OCI-LY1 (cell line): Measurements from ENCODE around the gene AMN.
A peak's percentile ranks its signal among the peaks of the same experiment; 100 is the strongest.

ENCODE experiments used
- H2AFZ ChIP-seq: fragments of 200-600 bp; sonication (generic), shearing (Covaris generic); 2 replicates; pipeline ENCODE4 v1.6.0; 2014; ENCODE audit warnings: antibody characterized with exemption, mild to moderate bottlenecking, low read length
- H3F3A ChIP-seq: fragments of 200-600 bp; sonication (generic), shearing (Covaris generic); 2 replicates; pipeline ENCODE4 v1.6.0; 2014; ENCODE audit warnings: mild to moderate bottlenecking, antibody characterized with exemption, low read length, moderate library complexity; ENCODE audit not compliant: insufficient read depth
- H3K27ac ChIP-seq: fragments of 200-600 bp; sonication (generic); 2 replicates; pipeline ENCODE4 v1.5.1; 2014; ENCODE audit warnings: low read length, mixed run types, mild to moderate bottlenecking, low read depth; ENCODE audit not compliant: poor library complexity, severe bottlenecking
- H3K27me3 ChIP-seq: fragments of 200-600 bp; sonication (generic); 2 replicates; pipeline ENCODE4 v1.6.0; 2014; ENCODE audit warnings: antibody characterized with exemption, mild to moderate bottlenecking, low read length, moderate library complexity; ENCODE audit not compliant: insufficient read depth
- H3K36me3 ChIP-seq: fragments of 200-600 bp; sonication (generic); 2 replicates; pipeline ENCODE4 v1.6.1; 2014; ENCODE audit warnings: mild to moderate bottlenecking, antibody characterized with exemption, low read length, moderate library complexity, mixed read lengths; ENCODE audit not compliant: insufficient read depth
- H3K4me1 ChIP-seq: fragments of 200-600 bp; sonication (generic); 2 replicates; pipeline ENCODE4 v1.5.1; 2014; ENCODE audit warnings: mild to moderate bottlenecking, low read length, moderate library complexity; ENCODE audit not compliant: insufficient read depth, severe bottlenecking
- H3K4me2 ChIP-seq: fragments of 200-600 bp; sonication (generic), shearing (Covaris generic); 2 replicates; pipeline ENCODE4 v1.6.1; 2014; ENCODE audit warnings: low read length
- H3K4me3 ChIP-seq: fragments of 200-600 bp; sonication (generic); 2 replicates; pipeline ENCODE4 v1.5.1; 2014; ENCODE audit warnings: low read length, low read depth, mild to moderate bottlenecking, mixed read lengths; ENCODE audit not compliant: poor library complexity, severe bottlenecking
- H3K79me2 ChIP-seq: fragments of 200-600 bp; shearing (Covaris generic); 2 replicates; pipeline ENCODE4 v1.6.1; 2016; ENCODE audit warnings: mixed run types, low read length, mixed read lengths; ENCODE audit not compliant: insufficient read depth
- H3K9ac ChIP-seq: fragments of 200-600 bp; sonication (generic), shearing (Covaris generic); 2 replicates; pipeline ENCODE4 v1.6.1; 2014; ENCODE audit warnings: mild to moderate bottlenecking, low read length, mixed read lengths
- H3K9me2 ChIP-seq: fragments of 200-600 bp; sonication (generic), shearing (Covaris generic); 2 replicates; pipeline ENCODE4 v1.6.1; 2014; ENCODE audit warnings: low read depth, mild to moderate bottlenecking, low read length, mixed read lengths
- H3K9me3 ChIP-seq: fragments of 200-600 bp; shearing (Covaris generic); 2 replicates; pipeline ENCODE4 v1.6.1; 2014; ENCODE audit warnings: low read length, mixed read lengths
- H4K20me1 ChIP-seq: fragments of 200-600 bp; sonication (generic), shearing (Covaris generic); 2 replicates; pipeline ENCODE4 v1.6.0; 2016; ENCODE audit warnings: mild to moderate bottlenecking, low read length; ENCODE audit not compliant: insufficient read depth
- CTCF ChIP-seq: fragments of 200-600 bp; sonication (generic), shearing (Covaris generic); IDR thresholded peaks from 2 replicates; pipeline ENCODE4 v1.5.1; 2017; ENCODE audit warnings: mild to moderate bottlenecking, antibody characterized with exemption, low read length, moderate library complexity, mixed read lengths
- EZH2 ChIP-seq: fragments of 200-600 bp; sonication (generic), shearing (Covaris generic); IDR thresholded peaks from 2 replicates; pipeline ENCODE4 v1.8.0; 2017; ENCODE audit warnings: borderline replicate concordance, mixed run types, mild to moderate bottlenecking, antibody characterized with exemption, low read length, moderate library complexity, mixed read lengths

Gene AMN

GRCh38 chr14:102939820-102940561, 17.5 kb downstream of the AMN start:
- H3K4me1 ChIP-seq, result peaks cover 88% of the 10 kb centered on the region
- no peaks in the 10 kb centered on the region for H3K9me3 ChIP-seq
- H3K9me2 ChIP-seq, result no peaks in the 10 kb centered on the region
- H3K36me3 ChIP-seq, result no peaks in the 10 kb centered on the region; the same call in 1 of the 2 replicates
- peak overlapping the region; percentile 59 for H3K4me2 ChIP-seq
- TF ChIP-seq CTCF (no peak), EZH2 (no peak)
- peak overlapping the region; percentile 49 for H3K4me3 ChIP-seq
- no peak overlapping the region for H2AFZ ChIP-seq
- no peaks in the 10 kb centered on the region for H3K79me2 ChIP-seq
- peak overlapping the region; percentile 92 for H3K27ac ChIP-seq
- no peaks in the 10 kb centered on the region for H4K20me1 ChIP-seq
- H3K9ac ChIP-seq, result peak overlapping the region; percentile 52
- 0 out of 2 replicates have a peak, but pooled peaks cover 6% of the 10 kb centered on the region for H3F3A ChIP-seq
- H3K27me3 ChIP-seq, result no peaks in the 10 kb centered on the region

- Histone ChIP-seq H3K9me3 (no peaks in the 10 kb centered on the region), H4K20me1 (no peaks in the 10 kb centered on the region), H3K36me3 (no peaks in the 10 kb centered on the region; the same call in 1 of the 2 replicates)
Measured at GRCh38 chr14:102940729-102941362, 18.4 kb downstream of the AMN start.

GRCh38 chr14:102941419-102942011, 19.1 kb downstream of the AMN start:
- Histone ChIP-seq H3K79me2 (no peaks in the 10 kb centered on the region), H3K9ac (peak overlapping the region; percentile 52), H3F3A (0 out of 2 replicates have a peak, but pooled peaks cover 6% of the 10 kb centered on the region), H4K20me1 (no peaks in the 10 kb centered on the region), H3K27me3 (no peaks in the 10 kb centered on the region), H3K4me2 (peak overlapping the region; percentile 59), H3K4me1 (peaks cover 83% of the 10 kb centered on the region), H2AFZ (no peak overlapping the region), H3K36me3 (no peaks in the 10 kb centered on the region; the same call in 1 of the 2 replicates), H3K4me3 (peak overlapping the region; percentile 49), H3K9me3 (no peaks in the 10 kb centered on the region), H3K9me2 (no peaks in the 10 kb centered on the region), H3K27ac (peak overlapping the region; percentile 92)
- no peak for TF ChIP-seq EZH2

More at GRCh38 chr14:102940729-102941362, 18.4 kb downstream of the AMN start:
- Histone ChIP-seq H3K4me2 (peak overlapping the region; percentile 59), H3K4me1 (peaks cover 83% of the 10 kb centered on the region), H3K4me3 (peak overlapping the region; percentile 49), H3F3A (0 out of 2 replicates have a peak, but pooled peaks cover 6% of the 10 kb centered on the region), H3K27me3 (no peaks in the 10 kb centered on the region), H2AFZ (no peak overlapping the region), H3K79me2 (no peaks in the 10 kb centered on the region), H3K9me2 (no peaks in the 10 kb centered on the region), H3K27ac (peak overlapping the region; percentile 92), H3K9ac (peak overlapping the region; percentile 52)
- TF ChIP-seq EZH2, result no peak
- no peak for TF ChIP-seq CTCF
